NCI-H1092 (cell line): ENCODE results near the gene R3HDM2.

Source experiments
- DNase-seq: peaks from one replicate; lab custom pipeline; 2025; lab: John Stamatoyannopoulos, UW

Gene R3HDM2

GRCh38 chr12:57229046-57229633 is 201.7 kb downstream of the R3HDM2 start:
- DNase-seq: no peak

GRCh38 chr12:57227315-57228115 is 203.3 kb downstream of the R3HDM2 start:
- no peak for DNase-seq

GRCh38 chr12:57226588-57227314 is 204.1 kb downstream of the R3HDM2 start:
- no peak for DNase-seq

DNA sequence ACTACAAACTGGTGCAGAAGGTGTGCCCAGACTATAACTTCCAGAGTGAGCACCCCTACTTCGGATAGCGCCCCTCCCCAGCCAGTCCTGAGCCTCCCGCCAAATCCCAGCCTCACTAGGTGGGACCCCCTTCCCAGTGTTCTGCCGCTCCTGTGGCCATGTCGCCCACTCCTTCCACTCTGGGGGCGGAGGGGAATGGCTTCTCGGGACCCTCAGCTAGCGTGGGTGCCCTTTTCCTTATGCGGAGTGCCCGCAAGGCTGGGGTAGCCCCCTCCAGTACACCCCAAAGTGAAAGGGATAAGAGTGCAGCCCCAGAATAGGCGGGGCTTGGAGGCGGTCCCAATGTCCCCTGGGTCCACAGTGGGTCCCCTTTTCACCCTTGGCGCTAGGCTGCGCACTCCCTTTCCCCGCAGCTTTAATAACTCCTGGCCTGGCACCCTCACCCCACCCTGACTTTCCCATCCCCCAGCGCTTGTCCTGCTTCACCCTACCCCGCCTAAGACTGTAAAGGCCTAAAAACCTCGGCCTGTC is 205.1 kb downstream of the R3HDM2 start:
- no peak for DNase-seq

- DNase-seq: no peak
These were observed 205.7 kb downstream of the R3HDM2 start for GRCh38 chr12:57224973-57225679.

DNA sequence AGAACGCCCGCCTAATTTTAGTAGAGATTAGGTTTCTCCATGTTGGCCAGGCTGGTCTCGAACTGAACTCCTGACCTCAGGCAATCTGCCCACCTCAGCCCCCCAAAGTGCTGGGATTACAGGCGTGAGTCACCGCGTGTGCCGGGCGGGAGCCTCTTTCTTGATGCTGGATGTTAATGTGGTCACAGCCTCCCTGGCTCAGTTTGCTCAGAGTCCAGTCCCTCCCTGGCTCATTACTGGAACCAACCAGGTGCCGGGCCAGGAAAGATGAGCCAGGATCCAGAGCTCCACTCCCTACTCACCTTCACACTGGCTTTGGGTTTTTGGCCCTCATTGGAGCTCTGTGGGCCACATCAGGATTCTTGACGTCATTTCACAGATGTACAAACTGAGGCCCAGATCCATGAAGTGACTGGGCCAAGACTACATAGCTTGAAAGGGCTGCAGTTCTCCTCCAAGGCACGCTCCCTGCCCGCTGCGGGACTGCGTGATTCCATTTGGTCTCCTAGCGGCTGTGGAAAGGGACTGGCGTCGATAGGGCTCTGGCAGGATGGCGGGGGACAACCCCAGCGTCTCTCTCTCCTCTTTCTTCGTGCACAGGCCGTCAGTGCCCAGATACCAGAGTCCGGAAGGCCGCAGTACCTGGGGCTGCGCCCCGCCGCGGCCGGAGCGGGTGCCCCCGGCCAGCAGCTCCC is 206.4 kb downstream of the R3HDM2 start:
- no peak for DNase-seq

- DNase-seq: no peak
These were observed 207.4 kb downstream of the R3HDM2 start for GRCh38 chr12:57223191-57224165.

DNA sequence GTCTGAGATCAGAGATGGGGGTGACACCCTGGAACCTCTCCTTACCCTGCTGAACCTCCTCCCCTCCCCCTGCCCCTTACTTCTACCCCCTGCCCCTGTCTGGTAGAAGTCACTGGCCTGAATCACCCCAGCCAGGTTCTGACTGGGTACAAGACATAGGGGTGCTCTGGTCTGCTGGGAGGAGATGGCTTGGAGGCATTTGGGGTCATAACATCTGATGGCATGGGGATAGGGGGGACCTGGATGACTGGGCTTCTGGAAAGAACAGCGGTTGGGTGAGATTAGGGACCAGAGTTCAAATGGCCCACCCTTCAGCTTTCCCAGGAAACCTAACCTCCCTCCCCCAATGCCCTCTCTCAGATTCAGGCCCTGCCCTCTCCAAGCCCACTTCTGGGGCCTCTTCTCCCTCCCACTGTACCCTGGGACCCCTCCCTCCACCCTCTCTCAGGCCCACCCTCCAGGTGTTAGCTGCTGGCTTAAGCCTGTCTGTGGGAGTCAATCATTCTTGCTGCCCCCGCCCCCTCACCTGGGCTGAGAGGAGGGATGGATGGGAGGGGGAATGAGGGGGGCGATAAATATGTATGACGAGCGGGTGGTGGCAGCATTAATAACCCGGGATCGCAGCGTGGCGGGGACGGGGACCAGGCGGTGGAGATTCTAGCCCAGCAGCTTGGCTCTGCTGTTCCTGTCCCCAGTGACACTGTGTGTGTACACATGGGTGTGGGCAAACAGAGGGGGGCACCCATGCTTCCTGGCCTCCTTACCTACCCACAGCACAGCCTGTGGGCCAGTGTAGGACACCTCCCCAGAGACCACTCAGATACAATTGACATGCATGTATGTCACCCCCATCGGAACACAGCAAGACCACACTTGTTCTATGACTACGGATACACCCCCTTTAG is 208.3 kb downstream of the R3HDM2 start:
- no peak for DNase-seq

- no peak for DNase-seq
These were observed 209.5 kb downstream of the R3HDM2 start for GRCh38 chr12:57221169-57221917.

- no peak for DNase-seq
These were observed 210.1 kb downstream of the R3HDM2 start for GRCh38 chr12:57220770-57221168.

GRCh38 chr12:57219993-57220754 is 210.7 kb downstream of the R3HDM2 start:
- no peak for DNase-seq

- no peak for DNase-seq
These were observed 211.4 kb downstream of the R3HDM2 start for GRCh38 chr12:57219205-57219992.

DNA sequence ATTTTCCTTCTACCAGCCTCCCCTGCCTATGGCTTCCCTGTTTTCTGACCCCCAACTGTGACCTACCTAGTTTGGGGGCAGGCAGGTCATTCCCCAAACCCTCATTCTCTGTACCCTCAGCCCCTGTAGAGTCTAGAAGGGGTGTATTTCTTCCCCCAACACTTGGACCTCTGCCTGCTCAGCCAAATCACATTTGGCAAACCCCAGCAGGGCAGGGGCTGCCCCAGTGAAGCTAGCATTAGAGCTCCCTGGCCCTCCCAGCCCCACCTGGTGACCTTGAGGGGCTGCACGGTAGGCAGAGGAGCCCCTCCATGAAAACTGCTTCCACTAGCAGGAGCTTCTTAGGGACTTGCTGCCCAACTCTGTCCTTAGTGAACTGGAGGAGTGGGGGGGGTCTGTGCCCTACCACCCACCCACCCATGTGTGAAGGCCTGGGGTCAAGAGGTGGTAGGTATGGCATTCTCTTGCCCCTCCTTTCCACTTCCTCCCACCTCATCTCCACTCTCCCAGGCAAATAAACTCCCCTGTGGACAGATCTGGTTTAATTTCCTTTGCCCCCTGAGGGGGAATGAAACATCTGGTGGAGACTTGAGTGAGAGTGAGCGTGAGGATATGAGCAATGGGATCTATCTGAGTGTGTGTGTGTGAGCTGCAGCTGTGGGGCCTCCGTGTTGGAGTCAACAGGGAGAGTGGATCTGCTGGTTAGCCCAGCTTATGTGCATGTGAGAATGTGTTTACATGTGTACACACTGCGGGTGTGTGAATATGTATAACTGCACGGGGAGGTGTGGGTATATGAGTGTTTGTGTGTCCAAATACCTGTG is 212.6 kb downstream of the R3HDM2 start:
- no peak for DNase-seq

DNA sequence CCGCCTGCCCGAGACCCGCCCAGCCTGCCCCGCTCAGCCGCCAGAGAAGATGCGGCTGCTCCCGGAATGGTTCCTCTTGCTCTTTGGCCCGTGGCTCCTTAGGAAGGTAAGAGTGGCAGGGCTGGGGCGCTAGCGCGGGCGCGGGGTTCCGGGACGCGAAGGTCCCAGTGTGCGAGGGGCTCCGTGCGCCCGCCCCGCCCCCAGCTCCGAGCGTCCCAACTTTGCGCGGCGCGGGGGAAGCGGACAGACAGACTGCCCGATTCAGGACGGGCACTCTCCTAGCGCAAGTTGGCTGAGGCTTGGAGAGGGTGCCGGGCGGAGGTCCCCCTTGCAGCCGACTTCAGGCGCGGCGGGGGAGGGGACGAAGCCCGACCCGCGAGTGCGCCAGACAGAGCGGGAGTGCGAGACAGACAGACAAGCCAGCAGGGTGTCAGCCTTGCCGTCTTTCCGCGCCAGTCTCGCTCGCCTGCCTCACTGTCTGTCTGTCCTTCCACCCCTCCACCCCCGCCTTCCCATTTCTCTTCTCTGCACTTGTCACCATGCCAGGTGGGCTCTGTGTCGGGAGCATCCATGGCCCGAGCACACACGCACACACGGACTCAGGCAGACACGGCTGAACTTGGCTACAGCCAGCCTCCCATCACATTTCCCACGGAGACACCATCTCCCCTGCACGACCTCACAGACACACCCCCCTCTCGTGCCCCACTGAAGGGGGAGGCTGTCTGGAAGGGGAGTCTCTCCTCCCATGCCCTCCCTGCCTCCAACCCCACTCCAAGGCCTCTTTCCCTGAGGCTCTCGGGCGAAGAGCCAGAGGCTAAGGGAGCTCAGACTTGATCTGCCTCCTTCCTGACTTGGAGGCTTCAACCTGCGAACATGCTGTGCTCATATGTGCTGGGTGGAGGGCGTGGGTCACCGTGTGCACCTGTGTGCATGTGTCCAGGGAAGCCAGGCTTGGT is 213.6 kb downstream of the R3HDM2 start:
- peak; percentile 9 for DNase-seq
